GM18511 (cell line): ENCODE data around the gene GATC.
"Not testable (repeated sequence)": the region's sequence is repeated elsewhere in the genome, so short reads cannot be mapped to it uniquely, and the experiment has no call there.

ENCODE experiments used
- ATAC-seq: cut with Tn5 transposase; IDR thresholded peaks from one replicate; pipeline ENCODE4 v1.9.1; 2021; ENCODE audit warnings: mild to moderate bottlenecking, moderate library complexity; ENCODE audit not compliant: unreplicated experiment

Gene GATC

GRCh38 chr12:120432772-120433525 is 13.3 kb upstream of the GATC start:
- no peak for ATAC-seq

GRCh38 chr12:120437735-120438494 is 8.3 kb upstream of the GATC start, which contains the start of gene COX6A1:
COX6A1 (plus strand) TSS chr12:120438113; CDS start chr12:120438127, 14 bp downstream.
- peak; percentile 97 for ATAC-seq

- ATAC-seq = no peak
Measured at GRCh38 chr12:120438495-120439198, 7.6 kb upstream of the GATC start.

- ATAC-seq = no peak
Measured at GRCh38 chr12:120439646-120440247, 6.5 kb upstream of the GATC start.

- ATAC-seq = no peak
Measured at GRCh38 chr12:120444676-120445075, 1.6 kb upstream of the GATC start.

GRCh38 chr12:120446844-120447178 is 567 bp downstream of the GATC start:
- peak; percentile 27 for ATAC-seq

GRCh38 chr12:120447992-120448391 is 1.7 kb downstream of the GATC start:
- no peak for ATAC-seq

- ATAC-seq = not testable (repeated sequence)
Measured at GRCh38 chr12:120452524-120452923, 6.3 kb downstream of the GATC start.

- ATAC-seq = no peak
Measured at GRCh38 chr12:120453060-120453750, 7.0 kb downstream of the GATC start.

GRCh38 chr12:120453977-120454376 is 7.7 kb downstream of the GATC start:
- no peak for ATAC-seq

- no peak for ATAC-seq
Measured at GRCh38 chr12:120455302-120455701, 9.1 kb downstream of the GATC start.

- no peak for ATAC-seq
Measured at GRCh38 chr12:120457133-120457532, 10.9 kb downstream of the GATC start.

GRCh38 chr12:120460157-120460556 is 13.9 kb downstream of the GATC start:
- no peak for ATAC-seq

GRCh38 chr12:120462099-120462640 is 15.9 kb downstream of the GATC start:
- ATAC-seq = no peak

GRCh38 chr12:120463712-120464111 is 17.5 kb downstream of the GATC start:
- no peak for ATAC-seq

- ATAC-seq = no peak
Measured at GRCh38 chr12:120465756-120466155, 19.5 kb downstream of the GATC start.

- ATAC-seq = no peak
Measured at GRCh38 chr12:120466560-120467315, 20.5 kb downstream of the GATC start.

- ATAC-seq = no peak
Measured at GRCh38 chr12:120467439-120467838, 21.2 kb downstream of the GATC start.

GRCh38 chr12:120468325-120468820 is 22.1 kb downstream of the GATC start:
- no peak for ATAC-seq
